Nephron (organoid): Measurements from ENCODE around the gene SPTBN1.
A peak's percentile ranks its signal among the peaks of the same experiment; 100 is the strongest.

Experiments
- H3K27ac Mint-ChIP-seq, 3 experiments: 2 replicates each; pipeline ENCODE4 v1.8.0; 2020; ENCODE audit warnings: mixed read lengths in 3 of 3, mild to moderate bottlenecking in 2 of 3, moderate library complexity in 1 of 3
- H3K27me3 Mint-ChIP-seq: 2 replicates; pipeline ENCODE4 v1.8.0; 2021; ENCODE audit warnings: low read depth, mild to moderate bottlenecking, moderate library complexity, mixed read lengths
- H3K36me3 Mint-ChIP-seq: 2 replicates; pipeline ENCODE4 v1.8.0; 2020; ENCODE audit warnings: low read depth, mixed read lengths
- H3K4me1 Mint-ChIP-seq: 2 replicates; pipeline ENCODE4 v1.8.0; 2020; ENCODE audit warnings: mixed read lengths
- H3K4me3 Mint-ChIP-seq, 3 experiments: 2 replicates each; pipeline ENCODE4 v1.8.0; 2020; ENCODE audit warnings: mild to moderate bottlenecking in 3 of 3, mixed read lengths in 3 of 3, moderate library complexity in 2 of 3
- H3K9me3 Mint-ChIP-seq: 2 replicates; pipeline ENCODE4 v1.8.0; 2020; ENCODE audit warnings: mixed read lengths
- TF ChIP-seq, protein P1 (sequence below), 3 experiments: fragments of 200-600 bp; sonication (generic); IDR thresholded peaks; one replicate each; pipeline ENCODE4 v1.5.0; 2021; ENCODE audit warnings: antibody characterized with exemption in 3 of 3; ENCODE audit not compliant: unreplicated experiment in 3 of 3

The SPTBN1 gene

DNA sequence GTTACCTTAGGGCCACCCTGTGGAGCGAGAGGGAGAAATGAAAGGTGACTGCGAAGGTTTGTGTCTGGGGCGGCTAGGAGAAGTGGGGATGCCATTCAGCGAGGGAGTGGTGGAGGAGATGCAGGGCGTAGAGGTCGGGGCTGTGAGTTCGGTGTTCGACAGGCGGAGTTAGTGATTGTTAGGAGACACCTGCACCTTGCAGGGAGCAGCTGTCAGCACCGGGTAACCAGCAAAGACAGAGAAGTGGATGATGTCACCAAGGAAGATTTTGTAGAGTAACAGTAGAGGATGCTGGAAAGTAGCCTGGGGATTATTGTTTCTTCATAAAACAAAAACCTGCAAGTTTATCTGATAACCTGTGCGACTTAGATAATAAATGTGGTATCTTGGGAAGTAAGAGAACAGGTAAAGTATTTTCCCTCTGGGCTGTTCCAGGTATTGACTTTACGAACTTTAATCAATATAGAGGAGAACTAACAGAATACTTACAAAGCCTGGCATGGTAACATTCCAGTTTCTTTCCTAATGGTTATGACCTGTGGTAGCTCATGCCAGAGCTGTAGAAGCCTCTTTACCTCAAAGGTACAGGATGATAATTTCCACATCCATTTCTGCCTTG lies 63.8 kb downstream of the SPTBN1 start:
- Mint-ChIP-seq H3K36me3 (no peaks in the 10 kb centered on the region), H3K4me1 (peaks cover 38% of the 10 kb centered on the region), H3K4me3 (no peak overlapping the region), H3K9me3 (no peaks in the 10 kb centered on the region), H3K27me3 (no peaks in the 10 kb centered on the region), H3K27ac (no peak overlapping the region)
- TF ChIP-seq, protein P1, sequence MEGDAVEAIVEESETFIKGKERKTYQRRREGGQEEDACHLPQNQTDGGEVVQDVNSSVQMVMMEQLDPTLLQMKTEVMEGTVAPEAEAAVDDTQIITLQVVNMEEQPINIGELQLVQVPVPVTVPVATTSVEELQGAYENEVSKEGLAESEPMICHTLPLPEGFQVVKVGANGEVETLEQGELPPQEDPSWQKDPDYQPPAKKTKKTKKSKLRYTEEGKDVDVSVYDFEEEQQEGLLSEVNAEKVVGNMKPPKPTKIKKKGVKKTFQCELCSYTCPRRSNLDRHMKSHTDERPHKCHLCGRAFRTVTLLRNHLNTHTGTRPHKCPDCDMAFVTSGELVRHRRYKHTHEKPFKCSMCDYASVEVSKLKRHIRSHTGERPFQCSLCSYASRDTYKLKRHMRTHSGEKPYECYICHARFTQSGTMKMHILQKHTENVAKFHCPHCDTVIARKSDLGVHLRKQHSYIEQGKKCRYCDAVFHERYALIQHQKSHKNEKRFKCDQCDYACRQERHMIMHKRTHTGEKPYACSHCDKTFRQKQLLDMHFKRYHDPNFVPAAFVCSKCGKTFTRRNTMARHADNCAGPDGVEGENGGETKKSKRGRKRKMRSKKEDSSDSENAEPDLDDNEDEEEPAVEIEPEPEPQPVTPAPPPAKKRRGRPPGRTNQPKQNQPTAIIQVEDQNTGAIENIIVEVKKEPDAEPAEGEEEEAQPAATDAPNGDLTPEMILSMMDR (IDR thresholded peaks at IDR 0.05; ENCODE audit: unreplicated experiment in 3 of 3) = no peak

GRCh38 chr2:54520687-54521086 lies 64.6 kb downstream of the SPTBN1 start:
- Mint-ChIP-seq H3K27me3 (no peaks in the 10 kb centered on the region), H3K4me1 (peaks cover 39% of the 10 kb centered on the region), H3K27ac (no peak overlapping the region), H3K4me3 (no peak overlapping the region), H3K36me3 (no peaks in the 10 kb centered on the region), H3K9me3 (no peaks in the 10 kb centered on the region)
- TF ChIP-seq, protein P1 (IDR thresholded peaks at IDR 0.05; ENCODE audit: unreplicated experiment in 3 of 3) = no peak

DNA sequence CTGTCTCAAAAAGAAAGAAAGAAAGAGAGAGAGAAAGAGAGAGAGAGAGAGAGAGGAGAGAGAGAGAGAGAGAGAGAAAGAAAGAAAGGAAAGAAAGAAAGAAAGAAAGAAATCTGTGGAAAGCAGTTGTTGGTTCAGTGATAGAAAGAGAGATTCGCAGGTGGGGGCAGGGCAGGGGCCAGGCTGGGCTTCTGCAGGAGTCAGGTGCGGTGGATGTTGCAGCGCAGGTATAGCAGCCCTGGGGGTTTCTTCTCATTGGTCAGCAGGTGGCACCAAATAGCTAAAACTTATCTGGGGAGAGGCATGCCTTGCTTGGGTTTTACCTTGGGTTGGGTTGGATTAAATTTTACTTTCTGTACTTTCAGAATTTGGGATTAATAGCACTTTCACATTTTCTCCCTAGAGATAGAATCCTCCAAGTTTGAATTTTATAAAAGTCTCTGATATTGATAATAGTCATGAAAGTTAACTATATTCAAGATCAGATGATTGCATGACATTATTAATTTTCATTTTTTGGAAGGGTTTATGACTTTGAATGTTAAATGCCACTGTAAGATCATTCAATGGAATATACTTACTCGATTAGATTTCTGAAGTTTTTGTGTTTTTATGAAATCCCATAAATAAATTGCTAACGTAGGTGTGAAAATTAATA lies 66.6 kb downstream of the SPTBN1 start:
- Mint-ChIP-seq H3K4me1 (peaks cover 52% of the 10 kb centered on the region), H3K4me3 (no peak overlapping the region), H3K27ac (no peak overlapping the region), H3K27me3 (no peaks in the 10 kb centered on the region), H3K36me3 (peaks cover 14% of the 10 kb centered on the region), H3K9me3 (no peaks in the 10 kb centered on the region)
- TF ChIP-seq, protein P1 (IDR thresholded peaks at IDR 0.05; ENCODE audit: unreplicated experiment in 3 of 3) = peak; percentile 55 to 75 (median 62)

GRCh38 chr2:54523324-54523959 lies 67.3 kb downstream of the SPTBN1 start:
- peak overlapping the region in 2 of 3 experiments; percentile 28 to 37 for H3K27ac Mint-ChIP-seq
- H3K9me3 Mint-ChIP-seq = no peaks in the 10 kb centered on the region
- no peaks in the 10 kb centered on the region for H3K27me3 Mint-ChIP-seq
- TF ChIP-seq, protein P1 (IDR thresholded peaks at IDR 0.05; ENCODE audit: unreplicated experiment in 3 of 3) = no peak
- H3K4me3 Mint-ChIP-seq = no peak overlapping the region
- H3K4me1 Mint-ChIP-seq = peaks cover 54% of the 10 kb centered on the region
- peaks cover 21% of the 10 kb centered on the region for H3K36me3 Mint-ChIP-seq

DNA sequence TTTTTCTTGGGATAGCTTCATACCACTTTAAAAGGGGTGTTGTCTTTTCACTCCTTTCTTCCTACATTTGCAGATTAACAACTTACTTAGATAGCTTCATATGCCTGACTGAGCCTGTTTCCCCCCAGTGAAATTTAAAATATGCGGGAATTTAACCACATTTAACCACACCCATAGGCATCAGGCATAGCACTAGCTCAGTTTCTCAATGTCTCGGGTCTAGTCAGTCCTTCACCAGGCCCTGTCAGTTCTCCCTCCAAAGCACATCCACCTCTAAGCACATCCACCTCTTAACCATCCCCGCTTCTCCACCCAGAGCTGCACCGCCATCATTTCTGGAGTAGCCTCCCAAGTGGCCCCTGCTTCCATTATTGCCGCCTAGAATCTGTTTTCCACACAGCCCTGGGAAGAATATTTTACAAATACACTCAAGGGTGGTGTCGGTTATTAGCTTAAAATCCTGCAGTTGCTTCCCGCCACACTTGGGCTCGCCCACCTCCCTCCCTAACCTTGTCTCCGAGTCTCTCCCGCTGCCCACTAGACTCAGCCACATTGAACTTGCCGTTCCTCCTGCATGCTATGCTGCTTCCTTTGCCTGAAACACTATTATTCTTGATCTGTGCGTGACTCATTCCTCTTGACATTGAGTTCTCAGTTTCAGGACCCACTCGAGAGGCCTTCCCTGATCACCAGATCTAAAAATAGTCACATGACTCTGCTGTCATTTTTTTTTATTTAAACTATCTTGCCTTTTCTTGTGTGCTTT lies 68.3 kb downstream of the SPTBN1 start:
- TF ChIP-seq, protein P1 (IDR thresholded peaks at IDR 0.05; ENCODE audit: unreplicated experiment in 3 of 3) = no peak
- Mint-ChIP-seq H3K4me1 (peaks cover 51% of the 10 kb centered on the region), H3K4me3 (no peak overlapping the region), H3K27ac (peak overlapping the region in 2 of 3 experiments; percentile 20 to 40), H3K27me3 (no peaks in the 10 kb centered on the region), H3K36me3 (peaks cover 30% of the 10 kb centered on the region), H3K9me3 (no peaks in the 10 kb centered on the region)
